Measurements from ENCODE around the gene OTUD3. TPM values are rescaled to one million over a fixed set of nuclear protein-coding genes. Genes with fewer than 3 reads are reported as not detected.

The OTUD3 gene
- total RNA-seq, 1 experiment from 2014 or later, result 15.1 TPM

DNA sequence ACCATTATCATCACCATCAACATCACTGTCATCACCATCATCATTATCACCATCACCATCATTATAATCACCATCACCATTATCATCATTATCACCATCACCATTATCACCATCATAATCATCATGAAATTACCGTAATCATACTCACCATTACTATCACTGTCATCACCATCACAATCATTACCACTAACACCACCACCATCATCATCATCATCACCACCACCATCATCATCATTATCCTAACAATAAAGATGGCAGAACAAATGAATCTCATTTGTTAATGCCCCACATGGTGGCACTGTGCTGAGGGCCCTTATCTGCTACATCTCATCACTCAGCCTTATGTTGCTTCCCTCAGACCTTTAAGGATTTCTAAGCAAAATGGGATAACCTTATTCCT, 50.7 kb downstream of the OTUD3 start:
- no peaks in the 10 kb centered on the region for H3K36me3 Mint-ChIP-seq (ENCODE audit: insufficient read depth, unreplicated experiment)
- no peak overlapping the region for H3K27ac Mint-ChIP-seq (ENCODE audit: unreplicated experiment)
- intact Hi-C loops (cut with micrococcal nuclease; ENCODE audit: unreplicated experiment), result no loop called here
- H3K27me3 ChIP-seq (replicated peaks; ENCODE audit: control insufficient read depth, insufficient read depth, low read length), result no peaks in the 10 kb centered on the region
- no peaks in the 10 kb centered on the region for H3K4me1 ChIP-seq
- no peak overlapping the region for H3K4me3 ChIP-seq (ENCODE audit: low read depth, low read length)
- no peak overlapping the region for H3K4me3 Mint-ChIP-seq (ENCODE audit: unreplicated experiment)
- no peaks in the 10 kb centered on the region for H3K4me1 Mint-ChIP-seq (ENCODE audit: low read depth, unreplicated experiment)
- ChIA-PET POLR2A (no interaction called here), CTCF (no interaction called here)
- H3K27me3 Mint-ChIP-seq (ENCODE audit: insufficient read depth, unreplicated experiment), result no peaks in the 10 kb centered on the region
- no peaks in the 10 kb centered on the region for H3K36me3 ChIP-seq (ENCODE audit: control insufficient read depth, insufficient read depth, low read length)
- H3K9me3 Mint-ChIP-seq (ENCODE audit: unreplicated experiment), result peaks cover 35% of the 10 kb centered on the region
- no peaks in the 10 kb centered on the region for H3K9me3 ChIP-seq
- DNase-seq, result no peak
- no TSS peak for BruUV-seq (replicated peaks)
- TF ChIP-seq, protein P1, sequence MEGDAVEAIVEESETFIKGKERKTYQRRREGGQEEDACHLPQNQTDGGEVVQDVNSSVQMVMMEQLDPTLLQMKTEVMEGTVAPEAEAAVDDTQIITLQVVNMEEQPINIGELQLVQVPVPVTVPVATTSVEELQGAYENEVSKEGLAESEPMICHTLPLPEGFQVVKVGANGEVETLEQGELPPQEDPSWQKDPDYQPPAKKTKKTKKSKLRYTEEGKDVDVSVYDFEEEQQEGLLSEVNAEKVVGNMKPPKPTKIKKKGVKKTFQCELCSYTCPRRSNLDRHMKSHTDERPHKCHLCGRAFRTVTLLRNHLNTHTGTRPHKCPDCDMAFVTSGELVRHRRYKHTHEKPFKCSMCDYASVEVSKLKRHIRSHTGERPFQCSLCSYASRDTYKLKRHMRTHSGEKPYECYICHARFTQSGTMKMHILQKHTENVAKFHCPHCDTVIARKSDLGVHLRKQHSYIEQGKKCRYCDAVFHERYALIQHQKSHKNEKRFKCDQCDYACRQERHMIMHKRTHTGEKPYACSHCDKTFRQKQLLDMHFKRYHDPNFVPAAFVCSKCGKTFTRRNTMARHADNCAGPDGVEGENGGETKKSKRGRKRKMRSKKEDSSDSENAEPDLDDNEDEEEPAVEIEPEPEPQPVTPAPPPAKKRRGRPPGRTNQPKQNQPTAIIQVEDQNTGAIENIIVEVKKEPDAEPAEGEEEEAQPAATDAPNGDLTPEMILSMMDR (IDR thresholded peaks at IDR 0.05; ENCODE audit: insufficient read depth in 1 of 2, low read depth in 1 of 2, low read length in 1 of 2, severe bottlenecking in 1 of 2, unreplicated experiment in 1 of 2), result no peak

DNA sequence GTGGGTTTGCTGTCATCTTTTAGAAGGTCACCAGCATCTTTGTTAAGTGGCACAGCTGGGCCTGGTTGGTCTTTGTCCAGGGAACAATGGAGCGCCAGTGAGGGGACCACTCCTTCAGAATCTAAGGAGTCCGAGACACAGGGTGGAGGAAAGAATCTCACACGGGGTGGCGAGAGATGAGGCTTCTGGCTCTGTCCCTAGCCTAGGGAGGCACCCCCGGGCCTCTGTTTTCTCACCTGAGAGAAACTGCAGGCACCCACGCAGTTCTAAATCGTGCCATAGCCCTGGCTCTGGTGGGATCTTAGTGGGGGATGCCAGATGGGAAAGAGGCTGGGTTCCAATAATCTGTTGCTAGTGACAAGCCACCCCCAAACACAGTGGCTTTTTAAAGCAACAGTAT, 52.1 kb downstream of the OTUD3 start:
- TF ChIP-seq, protein P1 (IDR thresholded peaks at IDR 0.05; ENCODE audit: insufficient read depth in 1 of 2, low read depth in 1 of 2, low read length in 1 of 2, severe bottlenecking in 1 of 2, unreplicated experiment in 1 of 2), result no peak
- Mint-ChIP-seq H3K4me1 (ENCODE audit: low read depth, unreplicated experiment) (no peaks in the 10 kb centered on the region), H3K27me3 (ENCODE audit: insufficient read depth, unreplicated experiment) (no peaks in the 10 kb centered on the region), H3K36me3 (ENCODE audit: insufficient read depth, unreplicated experiment) (no peaks in the 10 kb centered on the region), H3K27ac (ENCODE audit: unreplicated experiment) (no peak overlapping the region), H3K9me3 (ENCODE audit: unreplicated experiment) (peaks cover 42% of the 10 kb centered on the region), H3K4me3 (ENCODE audit: unreplicated experiment) (no peak overlapping the region)
- CTCF ChIA-PET, result interaction anchor here (0.7 kb wide), 1 partner anchor 12 kb away, joined by 5 read pairs; no protein-coding TSS in a partner anchor
- BruUV-seq (replicated peaks), result no TSS peak
- Histone ChIP-seq H3K36me3 (ENCODE audit: control insufficient read depth, insufficient read depth, low read length) (no peaks in the 10 kb centered on the region), H3K4me1 (no peaks in the 10 kb centered on the region), H3K9me3 (no peaks in the 10 kb centered on the region), H3K27me3 (replicated peaks; ENCODE audit: control insufficient read depth, insufficient read depth, low read length) (no peaks in the 10 kb centered on the region), H3K4me3 (ENCODE audit: low read depth, low read length) (no peak overlapping the region)
- POLR2A ChIA-PET, result no interaction called here
- no peak for DNase-seq
- intact Hi-C loops (cut with micrococcal nuclease; ENCODE audit: unreplicated experiment), result no loop called here

DNA sequence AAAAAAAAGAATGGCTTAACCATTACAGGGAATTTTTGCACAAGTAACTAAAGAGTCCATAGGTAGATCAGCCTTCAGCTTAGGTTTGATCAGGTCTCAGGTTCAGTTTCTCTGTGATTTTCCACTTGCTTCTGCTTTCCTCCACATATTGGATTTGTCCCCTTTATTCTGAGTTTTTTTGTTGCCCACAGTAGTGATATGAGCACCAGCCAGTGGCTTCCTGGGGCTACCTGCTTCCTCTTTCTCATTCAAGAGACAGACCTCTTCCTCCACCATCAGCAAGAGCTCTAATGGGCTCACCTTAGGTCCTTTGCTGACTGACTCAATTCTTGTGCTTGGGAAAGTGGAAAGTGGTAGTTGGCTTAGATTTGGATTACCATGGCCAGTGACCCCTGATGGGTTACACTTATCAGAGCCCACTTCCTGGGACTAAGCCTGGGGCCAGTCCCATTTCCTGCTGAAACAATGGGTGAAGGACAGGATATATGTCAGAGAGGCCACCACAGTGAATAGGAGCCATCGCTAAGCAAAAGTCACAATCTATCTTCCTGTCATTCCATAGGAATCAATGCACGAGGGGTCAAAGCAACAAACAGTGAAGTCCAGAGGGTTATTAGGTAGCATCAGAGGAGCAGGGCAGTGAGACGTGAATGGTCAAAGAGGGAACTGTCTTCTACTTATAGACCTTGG, 54.0 kb downstream of the OTUD3 start:
- Mint-ChIP-seq H3K9me3 (ENCODE audit: unreplicated experiment) (peaks cover 54% of the 10 kb centered on the region), H3K4me3 (ENCODE audit: unreplicated experiment) (no peak overlapping the region), H3K27ac (ENCODE audit: unreplicated experiment) (no peak overlapping the region), H3K27me3 (ENCODE audit: insufficient read depth, unreplicated experiment) (no peaks in the 10 kb centered on the region), H3K36me3 (ENCODE audit: insufficient read depth, unreplicated experiment) (no peaks in the 10 kb centered on the region), H3K4me1 (ENCODE audit: low read depth, unreplicated experiment) (no peaks in the 10 kb centered on the region)
- H3K4me3 ChIP-seq (ENCODE audit: low read depth, low read length), result no peak overlapping the region
- H3K4me1 ChIP-seq, result no peaks in the 10 kb centered on the region
- H3K9me3 ChIP-seq, result no peaks in the 10 kb centered on the region
- intact Hi-C loops (cut with micrococcal nuclease; ENCODE audit: unreplicated experiment), result no loop called here
- ChIA-PET POLR2A (interaction anchor here (0.6 kb wide), 1 partner anchor 411 kb away, joined by 6 read pairs; no protein-coding TSS in a partner anchor), CTCF (no interaction called here)
- TF ChIP-seq, protein P1 (IDR thresholded peaks at IDR 0.05; ENCODE audit: insufficient read depth in 1 of 2, low read depth in 1 of 2, low read length in 1 of 2, severe bottlenecking in 1 of 2, unreplicated experiment in 1 of 2), result no peak
- no peaks in the 10 kb centered on the region for H3K27me3 ChIP-seq (replicated peaks; ENCODE audit: control insufficient read depth, insufficient read depth, low read length)
- no peak for DNase-seq
- no peaks in the 10 kb centered on the region for H3K36me3 ChIP-seq (ENCODE audit: control insufficient read depth, insufficient read depth, low read length)
- no TSS peak for BruUV-seq (replicated peaks)

All from Caco-2 (cell line).